Activated T-cell treated with anti-CD3 and anti-CD28 coated beads, Interleukin-2, amount 50 U/mL, for 1 hour (primary cell): ENCODE results near the gene GALNTL6.
"Not testable (repeated sequence)": the region's sequence is repeated elsewhere in the genome, so short reads cannot be mapped to it uniquely, and the experiment has no call there.

ENCODE experiments used
- DNase-seq: peaks from one replicate; pipeline ENCODE4 v3.0.0-alpha.2; 2020

GALNTL6 gene

GRCh38 chr4:172898715-172899114 lies 1085.5 kb downstream of the GALNTL6 start:
- no peak for DNase-seq

GRCh38 chr4:172899861-172900260 lies 1086.7 kb downstream of the GALNTL6 start:
- DNase-seq, result no peak

- DNase-seq, result no peak
Observed at GRCh38 chr4:172900900-172901299, 1087.7 kb downstream of the GALNTL6 start.

GRCh38 chr4:172912468-172912867 lies 1099.3 kb downstream of the GALNTL6 start:
- not testable (repeated sequence) for DNase-seq

DNA sequence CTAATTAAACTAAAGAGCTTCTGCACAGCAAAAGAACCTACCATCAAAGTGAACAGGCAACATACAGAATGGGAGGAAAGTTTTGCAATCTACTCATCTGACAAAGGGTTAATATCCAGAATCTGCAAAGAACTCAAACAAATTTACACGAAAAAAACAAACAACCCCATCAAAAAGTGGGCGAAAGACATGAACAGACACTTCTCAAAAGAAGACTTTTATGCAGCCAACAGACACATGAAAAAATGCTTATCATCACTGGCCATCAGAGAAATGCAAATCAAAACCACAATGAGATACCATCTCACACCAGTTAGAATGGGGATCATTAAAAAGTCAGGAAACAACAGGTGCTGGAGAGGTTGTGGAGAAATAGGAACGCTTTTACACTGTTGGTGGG lies 1104.2 kb downstream of the GALNTL6 start:
- DNase-seq, result not testable (repeated sequence)

DNA sequence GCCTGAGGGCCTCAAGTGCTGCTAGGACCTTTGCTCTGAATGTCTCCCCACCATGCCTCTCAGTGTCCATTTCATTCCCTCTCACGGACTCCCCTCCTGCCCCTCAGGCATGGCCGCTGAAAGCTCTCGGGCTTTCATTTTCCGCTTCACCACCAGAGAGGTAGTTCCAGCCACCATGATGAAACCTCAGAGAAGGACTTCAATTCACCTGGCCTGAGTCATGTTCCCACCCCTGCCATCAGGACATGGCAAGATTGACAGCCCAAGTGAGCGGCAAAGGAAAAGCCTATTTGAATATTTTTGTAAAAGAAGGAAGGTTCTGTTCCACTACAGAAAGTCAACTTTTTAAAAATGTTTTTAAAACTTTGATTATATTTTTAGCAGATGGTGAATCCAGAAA lies 1106.1 kb downstream of the GALNTL6 start:
- DNase-seq, result no peak

- DNase-seq, result no peak
Observed at GRCh38 chr4:172927096-172927814, 1114.1 kb downstream of the GALNTL6 start.

DNA sequence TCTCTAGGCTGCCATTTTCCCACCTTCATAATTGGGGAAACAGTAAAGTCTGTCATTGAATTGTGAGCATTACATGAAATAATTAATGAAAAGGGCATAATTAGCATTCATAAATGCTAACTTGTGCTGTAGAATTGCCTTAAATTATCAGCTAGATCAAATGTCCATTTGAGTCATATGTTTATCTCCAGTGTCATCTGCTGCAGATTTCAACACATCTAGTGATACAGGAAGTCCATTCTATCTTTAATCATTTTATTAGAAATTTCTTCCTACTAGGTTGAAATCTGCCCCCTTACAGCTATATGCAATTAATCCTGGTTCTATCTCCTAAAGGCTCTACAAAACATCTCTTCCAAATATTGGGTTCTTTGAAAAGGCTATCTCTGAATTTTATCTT lies 1115.1 kb downstream of the GALNTL6 start:
- DNase-seq, result no peak

DNA sequence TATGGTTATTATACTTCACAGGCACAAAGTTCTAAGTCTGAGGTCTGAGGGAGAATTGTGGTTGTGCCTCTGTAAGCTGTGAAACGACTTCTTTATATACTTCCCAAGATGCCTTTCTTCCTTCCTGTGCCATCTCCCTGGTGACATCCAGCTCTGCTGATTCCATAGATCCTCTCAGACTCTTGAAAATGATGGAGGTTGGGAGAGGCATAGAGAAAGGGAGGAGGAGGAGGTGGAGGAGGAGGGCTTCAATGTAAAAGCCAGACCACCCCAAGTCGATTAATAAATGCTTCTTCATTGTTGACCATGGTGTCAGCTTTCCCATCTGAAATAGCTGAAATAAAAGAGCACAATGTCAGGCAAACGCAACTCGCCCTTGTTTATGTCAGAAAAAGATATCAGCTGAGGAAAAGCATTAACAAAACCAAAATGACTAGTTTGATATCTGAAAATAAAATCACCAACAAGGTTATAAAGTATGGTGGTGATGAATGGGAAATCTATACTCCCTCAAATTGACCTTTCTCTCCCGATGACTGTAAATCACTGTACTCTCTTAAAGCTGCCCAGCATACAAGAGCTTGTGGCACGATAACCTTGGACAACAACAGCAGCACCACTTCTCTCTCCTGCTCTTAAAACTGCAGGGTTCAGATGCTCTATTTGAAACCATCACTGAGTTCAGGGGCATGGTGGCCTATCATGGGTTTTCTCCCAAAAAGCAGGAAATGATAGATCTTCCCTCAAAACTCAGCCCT lies 1125.0 kb downstream of the GALNTL6 start:
- DNase-seq, result no peak

GRCh38 chr4:172938870-172939269 lies 1125.7 kb downstream of the GALNTL6 start:
- DNase-seq, result no peak

GRCh38 chr4:172942840-172943239 lies 1129.6 kb downstream of the GALNTL6 start:
- DNase-seq, result no peak

GRCh38 chr4:172945611-172946010 lies 1132.4 kb downstream of the GALNTL6 start:
- DNase-seq, result no peak

- no peak for DNase-seq
Observed at GRCh38 chr4:172946503-172946902, 1133.3 kb downstream of the GALNTL6 start.

DNA sequence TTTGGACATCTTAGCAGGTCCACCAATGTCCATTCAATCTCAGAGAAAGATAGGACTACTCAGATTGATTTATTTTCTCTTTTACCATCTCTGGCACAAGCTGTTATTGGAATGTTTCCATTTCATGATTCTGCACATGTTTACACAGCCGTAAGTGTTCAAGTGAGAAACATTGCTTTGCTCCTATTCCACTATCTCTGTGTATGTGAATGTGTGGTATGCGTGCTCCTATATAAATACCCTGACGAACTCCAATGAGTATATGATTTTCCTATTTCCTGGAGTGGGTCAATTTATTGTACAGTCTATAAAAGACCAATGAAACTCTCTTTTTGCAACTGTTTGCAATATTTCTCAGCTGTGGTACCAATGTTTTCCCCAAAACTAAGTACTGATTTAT lies 1134.4 kb downstream of the GALNTL6 start:
- DNase-seq, result no peak

DNA sequence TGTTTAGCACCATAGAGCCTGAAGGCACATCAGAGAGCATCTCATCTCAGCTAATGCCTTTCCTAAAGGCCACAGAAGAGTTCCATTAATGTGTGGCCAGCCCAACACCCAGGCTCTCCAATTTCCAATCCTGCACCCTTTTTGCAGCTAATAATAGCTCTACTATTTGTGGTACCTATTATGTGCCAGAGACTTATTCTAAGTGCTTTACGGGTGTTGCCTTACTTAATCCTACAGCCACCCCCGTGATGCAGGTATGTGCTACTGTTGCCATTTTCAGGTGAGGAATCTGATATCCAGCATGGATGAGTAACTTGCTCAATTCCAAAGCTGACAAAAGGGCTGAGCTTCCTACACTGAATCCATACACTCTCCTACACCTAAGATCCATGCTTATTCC lies 1137.8 kb downstream of the GALNTL6 start:
- DNase-seq, result no peak

GRCh38 chr4:172951679-172952451 lies 1138.7 kb downstream of the GALNTL6 start:
- no peak for DNase-seq

DNA sequence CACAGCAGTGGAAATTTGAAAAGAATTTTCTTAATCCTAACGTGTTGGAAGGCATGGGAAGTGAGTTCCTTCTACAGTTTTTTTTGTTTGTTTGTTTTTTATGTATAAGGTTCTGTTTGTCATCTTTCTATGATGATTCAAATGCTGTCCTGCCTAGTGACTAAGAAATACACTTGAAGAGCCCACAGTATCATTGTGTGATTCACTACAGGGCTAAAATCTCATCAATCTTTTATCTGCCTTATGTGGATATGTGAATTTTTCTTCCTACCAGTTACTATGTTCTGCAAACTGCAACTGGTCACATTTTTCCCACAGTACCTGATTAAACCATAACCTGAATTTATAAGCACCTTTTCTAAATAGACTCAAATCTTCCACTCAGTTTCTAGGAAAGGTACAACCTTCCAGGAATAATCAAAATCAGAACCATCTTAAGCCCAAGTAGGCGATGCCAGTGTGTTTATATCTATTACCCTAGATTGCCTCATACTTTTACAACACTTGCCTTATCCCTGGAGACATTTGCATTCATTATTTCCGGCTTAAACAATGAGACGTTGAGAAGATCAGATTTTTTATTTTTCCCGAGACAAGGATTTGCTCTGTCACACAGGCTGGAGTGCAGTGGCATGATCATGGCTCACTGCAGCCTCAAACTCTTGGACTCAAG lies 1140.8 kb downstream of the GALNTL6 start:
- no peak for DNase-seq

DNA sequence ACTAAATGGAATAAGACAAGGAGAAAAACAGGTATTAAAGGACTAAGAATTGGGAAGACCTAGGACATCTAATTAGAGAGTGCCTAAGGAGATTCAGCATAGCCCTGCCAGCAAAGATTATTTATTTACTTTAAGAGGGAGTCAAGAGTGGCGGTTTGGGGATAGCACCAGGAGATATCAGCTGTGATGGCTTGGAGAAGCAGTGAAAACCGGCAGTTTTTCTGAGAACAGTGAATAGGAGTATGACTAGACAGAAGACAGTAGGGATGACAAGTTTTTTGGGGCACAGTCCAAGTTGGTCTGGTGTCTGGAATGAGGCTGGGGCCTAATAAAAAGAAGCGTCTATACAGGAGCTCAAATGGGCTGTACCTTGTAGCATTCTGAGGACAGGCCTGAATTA lies 1143.1 kb downstream of the GALNTL6 start:
- DNase-seq, result not testable (repeated sequence)

DNA sequence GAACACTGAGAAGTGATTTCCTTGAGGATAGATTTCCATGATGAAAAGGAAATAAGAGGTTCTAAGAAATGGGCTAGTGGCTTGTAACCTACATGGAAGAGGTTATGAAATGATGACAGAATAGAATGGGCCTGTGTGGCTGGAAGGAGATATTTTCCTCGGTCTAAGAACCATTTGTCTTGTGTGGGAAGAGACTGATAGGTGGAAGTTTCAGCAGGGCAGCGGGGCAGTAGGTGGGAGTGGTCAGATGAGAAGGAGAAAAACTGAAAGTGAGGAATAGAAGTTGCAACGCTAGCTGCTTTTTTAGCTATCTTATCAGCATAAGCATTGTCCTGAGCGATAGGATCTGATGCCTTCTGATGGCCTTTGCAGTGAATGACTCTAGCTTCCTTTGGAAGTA lies 1144.0 kb downstream of the GALNTL6 start:
- DNase-seq, result no peak

GRCh38 chr4:172962564-172963353 lies 1149.6 kb downstream of the GALNTL6 start:
- no peak for DNase-seq

DNA sequence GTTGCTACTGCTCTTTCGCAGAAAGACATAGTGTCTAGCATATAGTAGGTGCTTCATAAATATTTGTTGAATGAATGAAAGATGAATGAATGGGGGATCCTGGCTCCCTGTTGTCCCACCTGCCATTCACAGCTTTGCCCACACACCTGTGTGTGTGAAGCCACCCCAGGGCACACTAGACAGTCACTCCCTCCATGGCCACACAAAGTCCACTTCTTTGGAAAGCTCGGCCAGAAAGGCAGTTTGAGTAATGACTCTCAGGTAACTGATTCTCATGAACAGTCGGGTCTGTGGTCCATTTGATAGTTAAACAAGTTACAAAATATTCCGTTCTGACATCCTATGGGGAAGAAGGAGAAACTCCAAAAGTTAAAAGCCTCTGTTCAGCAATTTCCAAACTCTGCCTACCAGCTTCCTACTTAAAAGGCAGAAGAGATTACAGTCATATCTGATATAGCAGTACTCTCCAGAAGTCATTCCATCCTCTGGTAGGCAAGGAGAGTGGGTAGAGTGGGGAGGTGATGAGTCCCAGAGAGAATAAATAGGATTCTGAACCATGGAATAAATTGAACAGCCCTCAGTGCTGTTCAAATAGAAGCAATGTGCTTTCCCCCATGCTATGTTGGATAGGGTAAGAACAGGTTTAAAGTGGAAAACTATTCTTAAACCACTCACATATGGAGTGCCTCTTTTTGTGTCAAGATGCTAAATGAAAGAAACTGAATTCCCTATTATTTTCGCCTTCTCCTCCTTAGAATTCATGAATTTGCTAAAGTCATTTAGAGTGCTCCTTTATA lies 1150.5 kb downstream of the GALNTL6 start:
- DNase-seq, result no peak
